GM21367 (cell line): ENCODE data around the gene INTS14.
"Not testable (repeated sequence)": the region's sequence is repeated elsewhere in the genome, so short reads cannot be mapped to it uniquely, and the experiment has no call there.

Experiments
- ATAC-seq: cut with Tn5 transposase; IDR thresholded peaks from one replicate; pipeline ENCODE4 v1.9.1; 2021; ENCODE audit not compliant: unreplicated experiment

The INTS14 gene

DNA sequence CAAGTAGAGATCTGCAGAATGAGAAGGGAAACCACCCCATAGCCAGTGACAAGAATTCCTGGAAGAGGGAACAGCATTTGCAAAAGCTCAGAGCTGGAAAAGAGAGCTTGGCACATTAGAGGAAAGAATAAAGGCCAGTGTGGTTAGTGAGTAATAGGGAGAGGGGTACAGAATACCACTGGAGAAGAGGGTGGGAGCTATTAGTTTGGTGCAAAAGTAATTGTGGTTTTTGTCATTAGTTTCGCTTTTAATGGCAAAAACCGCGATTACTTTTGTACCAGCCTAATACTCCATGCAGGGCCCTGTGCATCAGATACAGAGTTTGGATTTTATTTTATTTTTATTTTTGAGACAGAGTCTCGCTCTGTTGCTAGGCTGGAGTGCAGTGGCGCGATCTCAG lies 20.6 kb upstream of the INTS14 start:
- ATAC-seq, result no peak

DNA sequence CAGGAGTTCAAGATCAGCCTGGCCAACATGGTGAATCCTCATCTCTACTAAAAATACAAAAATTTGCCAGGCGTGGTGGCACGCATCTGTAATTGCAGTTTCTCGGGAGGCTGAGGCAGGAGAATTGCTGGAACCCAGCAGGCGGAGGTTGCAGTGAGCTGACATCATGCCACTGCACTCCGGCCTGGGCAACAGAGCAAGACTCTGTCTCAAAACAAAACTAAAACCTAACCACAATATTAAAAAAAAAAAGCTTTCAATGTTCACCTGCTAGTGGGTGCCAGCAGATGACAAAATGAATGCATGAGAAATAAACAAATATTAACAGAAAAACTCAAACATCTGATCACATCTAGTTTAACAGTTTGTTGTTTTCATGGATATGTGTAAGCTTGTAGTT lies 19.8 kb upstream of the INTS14 start:
- peak; percentile 56 for ATAC-seq

- ATAC-seq, result no peak
These were observed 18.6 kb upstream of the INTS14 start for GRCh38 chr15:65629548-65629947.

DNA sequence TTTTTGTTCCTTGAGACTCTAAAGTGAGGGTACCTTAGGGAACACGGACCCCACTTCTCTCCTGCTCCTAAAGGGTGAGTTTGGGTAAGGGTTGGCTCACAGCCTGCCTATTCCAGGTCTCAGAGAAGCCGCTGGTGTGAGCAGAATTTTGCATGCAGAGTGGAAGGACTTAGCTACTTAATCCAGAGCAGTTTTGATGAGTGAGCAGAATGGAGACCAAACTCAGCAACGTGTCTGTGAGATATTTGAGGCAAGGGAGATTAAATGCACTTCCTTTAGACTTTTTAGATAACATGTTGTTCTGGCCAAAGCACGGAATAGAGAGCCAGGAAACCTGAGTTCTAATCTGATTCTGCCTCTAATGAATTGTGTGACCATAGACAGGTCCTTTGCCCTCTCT lies 15.9 kb upstream of the INTS14 start:
- no peak for ATAC-seq

DNA sequence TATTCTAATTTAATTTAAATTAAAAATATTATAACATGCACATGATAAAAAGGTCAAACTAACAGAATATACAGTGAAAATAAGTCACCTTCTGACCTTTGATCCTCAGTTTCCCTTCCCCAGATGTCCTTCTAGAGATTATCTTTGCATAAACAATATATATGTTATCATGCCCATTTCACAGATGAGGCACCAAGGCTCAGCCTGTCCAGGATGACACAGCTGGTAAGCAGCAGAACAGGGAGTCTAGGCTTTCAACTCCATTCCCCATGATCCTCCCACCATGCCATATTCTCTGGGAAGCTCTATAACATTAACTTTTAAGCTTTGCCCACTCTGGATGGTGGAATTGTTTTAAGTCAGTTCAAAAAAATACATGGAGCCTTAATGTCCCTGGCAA lies 12.2 kb upstream of the INTS14 start:
- ATAC-seq, result no peak

- no peak for ATAC-seq
These were observed 10.7 kb upstream of the INTS14 start, which contains the start of gene SLC24A1 for GRCh38 chr15:65621638-65622037. Gene SLC24A1, plus strand, starts transcription at chr15:65621938. Its CDS starts 2,143 bp downstream, at chr15:65624081.

GRCh38 chr15:65620833-65621232 lies 9.9 kb upstream of the INTS14 start:
- no peak for ATAC-seq

- ATAC-seq, result no peak
These were observed 8.8 kb upstream of the INTS14 start for GRCh38 chr15:65619626-65620290.

- no peak for ATAC-seq
These were observed 7.7 kb upstream of the INTS14 start for GRCh38 chr15:65618560-65619109.

- ATAC-seq, result not testable (repeated sequence)
These were observed 5.0 kb upstream of the INTS14 start for GRCh38 chr15:65615887-65616286.

- no peak for ATAC-seq
These were observed 2.2 kb upstream of the INTS14 start for GRCh38 chr15:65612949-65613744.

DNA sequence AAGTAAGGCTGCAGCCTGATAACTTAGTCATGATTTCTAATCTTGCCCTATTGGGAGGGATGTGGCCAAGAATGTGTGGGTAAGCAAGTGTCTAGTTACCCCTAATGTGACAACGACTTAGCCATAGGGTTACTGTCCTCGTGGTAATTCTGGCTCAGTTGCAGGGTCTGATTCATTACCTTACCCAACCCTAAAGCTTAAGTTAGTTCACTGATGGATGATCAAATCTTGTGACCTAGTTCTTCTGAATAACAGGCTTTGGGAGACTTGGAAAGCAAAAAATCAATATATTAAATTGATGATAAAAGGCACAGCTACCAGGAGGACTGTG lies 1.6 kb upstream of the INTS14 start:
- ATAC-seq, result no peak

- ATAC-seq, result no peak
These were observed 1.1 kb upstream of the INTS14 start for GRCh38 chr15:65611888-65612615.

DNA sequence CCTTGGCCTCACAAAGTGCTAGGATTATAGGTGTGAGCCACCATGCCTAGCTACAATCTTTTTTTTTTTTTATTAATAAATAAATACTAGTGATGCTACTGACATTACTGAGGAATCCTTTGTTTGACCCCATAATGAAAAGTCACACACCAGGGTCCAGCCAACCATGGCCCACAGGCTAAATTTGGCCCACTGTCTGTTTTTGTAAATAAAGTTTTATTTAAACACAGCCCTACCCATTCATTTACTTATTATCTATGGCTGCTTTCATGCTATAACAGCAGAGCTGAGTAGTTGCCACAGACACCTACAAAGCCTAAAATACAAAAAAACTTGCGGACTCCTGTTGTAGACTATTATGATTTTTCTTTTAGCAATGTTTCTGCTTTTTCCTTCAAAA lies 7.4 kb downstream of the INTS14 start:
- no peak for ATAC-seq

- ATAC-seq, result no peak
These were observed 7.8 kb downstream of the INTS14 start for GRCh38 chr15:65603134-65603533.

DNA sequence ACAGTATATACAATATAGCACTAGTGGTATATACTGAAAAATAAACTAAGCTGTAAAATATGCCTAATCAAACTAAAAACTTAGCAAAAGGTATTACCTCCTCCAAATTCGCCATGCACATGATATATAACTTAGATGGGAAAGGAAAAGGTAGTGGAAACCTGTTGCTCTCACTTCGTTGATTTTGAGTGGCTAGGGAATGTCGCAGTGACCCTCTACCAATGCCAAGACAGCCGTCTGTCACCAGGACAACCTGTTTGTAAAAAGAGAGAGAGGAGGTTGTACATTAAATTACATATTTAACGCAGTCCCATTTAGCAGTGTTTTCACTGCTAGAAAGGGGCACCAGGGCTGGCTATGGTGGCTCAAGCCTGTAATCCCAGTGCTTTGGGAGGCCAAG lies 11.3 kb downstream of the INTS14 start:
- ATAC-seq, result no peak

- ATAC-seq, result no peak
These were observed 12.5 kb downstream of the INTS14 start for GRCh38 chr15:65598468-65598867.

- ATAC-seq, result no peak
These were observed 15.0 kb downstream of the INTS14 start for GRCh38 chr15:65595960-65596359.

GRCh38 chr15:65587094-65587493 lies 23.8 kb downstream of the INTS14 start:
- no peak for ATAC-seq

DNA sequence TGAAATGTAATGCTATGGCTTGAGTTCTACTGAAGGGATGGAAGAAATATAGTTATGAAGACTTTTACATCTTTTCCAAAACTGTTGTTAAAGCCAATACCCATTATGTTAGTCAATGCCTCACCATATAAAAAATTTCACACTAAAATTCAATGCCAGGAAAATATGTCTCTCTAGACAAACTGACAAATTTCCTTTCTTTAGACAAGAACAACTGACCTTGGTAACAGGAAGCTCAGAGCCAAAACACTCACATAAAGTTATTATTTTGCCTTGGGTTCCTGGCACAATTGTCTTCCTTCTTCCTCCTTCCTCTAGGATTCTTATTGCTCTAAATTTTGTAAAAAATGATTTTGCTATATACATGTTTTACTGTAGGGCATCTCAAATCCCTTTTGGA lies 26.7 kb downstream of the INTS14 start:
- no peak for ATAC-seq

DNA sequence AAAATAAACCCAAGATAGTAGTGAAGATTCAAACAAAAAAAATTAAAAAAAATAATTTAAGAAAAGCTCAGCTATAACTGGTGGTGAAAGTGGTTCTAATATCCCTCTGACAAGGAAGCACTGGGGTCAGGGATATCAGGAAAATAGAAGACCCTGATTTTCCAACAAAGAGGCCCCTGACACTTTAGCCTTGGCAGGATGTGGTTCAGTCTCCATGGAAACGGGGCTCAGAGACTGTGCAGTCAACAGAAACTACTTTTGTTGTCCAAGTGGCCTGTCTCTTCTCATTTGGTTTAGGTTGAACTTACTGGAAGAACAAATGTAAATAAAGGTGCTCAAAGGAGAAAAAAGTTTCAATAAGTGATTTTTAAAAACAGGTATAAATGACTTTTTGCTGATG lies 27.2 kb downstream of the INTS14 start:
- no peak for ATAC-seq

DNA sequence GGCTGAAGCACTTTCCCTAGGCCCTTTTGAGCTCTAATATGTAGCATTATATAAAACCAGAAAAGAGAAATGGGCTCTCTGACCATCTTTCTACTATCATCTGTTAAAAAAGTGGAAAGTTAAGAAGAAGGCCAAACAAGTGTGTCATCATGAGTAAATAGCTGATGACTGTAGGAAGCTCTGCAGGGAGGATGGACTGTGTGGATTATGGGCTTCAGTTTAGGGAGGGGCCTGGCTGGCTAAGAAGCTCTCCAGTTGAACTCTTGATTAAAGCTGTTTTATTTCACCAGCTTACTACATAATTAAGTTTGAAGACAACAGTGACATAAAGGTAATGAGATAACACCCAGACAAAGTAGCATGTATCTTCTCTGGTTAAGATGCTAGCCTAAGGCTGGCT lies 30.6 kb downstream of the INTS14 start:
- ATAC-seq, result no peak
